ENCODE measurements around the gene TMEM9.
A peak's percentile ranks its signal among the peaks of the same experiment; 100 is the strongest.

Gene TMEM9

DNA sequence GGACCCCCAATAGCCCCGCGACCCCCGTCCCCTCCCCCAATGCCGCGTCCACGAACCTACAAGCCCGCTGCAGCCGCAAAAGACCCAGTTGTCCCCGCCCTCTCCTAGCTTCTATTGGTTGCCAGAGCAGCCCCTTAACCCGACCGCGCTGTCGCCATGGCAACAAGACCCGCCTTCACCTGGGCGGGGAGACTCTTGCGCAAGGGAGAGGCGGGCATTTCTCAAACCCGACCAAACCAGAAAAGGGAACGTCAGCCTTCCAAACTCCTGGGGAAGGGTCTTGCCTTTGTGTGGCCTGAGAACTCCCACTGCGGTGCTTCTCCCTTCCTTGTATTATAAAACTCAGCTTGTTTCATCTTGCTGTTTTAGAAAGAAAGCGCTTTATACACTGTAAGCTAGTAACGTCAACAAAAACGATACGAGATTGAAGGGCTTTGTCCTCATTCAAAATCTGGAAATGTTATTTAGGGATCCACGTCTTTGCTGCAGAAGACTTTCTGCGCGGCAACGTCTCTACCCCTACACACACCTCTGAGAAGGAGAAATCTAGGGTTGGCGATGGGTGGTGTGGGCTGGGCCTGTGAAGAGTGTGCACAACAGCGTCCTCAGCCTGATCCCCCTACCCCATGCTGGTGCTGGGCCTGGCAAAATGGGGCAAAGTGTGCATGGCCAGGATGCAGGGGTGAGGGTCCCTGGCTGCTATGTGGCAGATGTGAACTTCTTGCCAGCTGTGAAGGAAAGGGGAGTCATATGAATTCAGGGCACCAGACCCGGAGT is at the start of gene TMEM9:
Gene TMEM9, minus strand, starts transcription at position 86 of the 777 bp plus-strand sequence. CDS start 551 bp downstream, outside the sequence.
- peak; percentile 79 for DNase-seq

DNA sequence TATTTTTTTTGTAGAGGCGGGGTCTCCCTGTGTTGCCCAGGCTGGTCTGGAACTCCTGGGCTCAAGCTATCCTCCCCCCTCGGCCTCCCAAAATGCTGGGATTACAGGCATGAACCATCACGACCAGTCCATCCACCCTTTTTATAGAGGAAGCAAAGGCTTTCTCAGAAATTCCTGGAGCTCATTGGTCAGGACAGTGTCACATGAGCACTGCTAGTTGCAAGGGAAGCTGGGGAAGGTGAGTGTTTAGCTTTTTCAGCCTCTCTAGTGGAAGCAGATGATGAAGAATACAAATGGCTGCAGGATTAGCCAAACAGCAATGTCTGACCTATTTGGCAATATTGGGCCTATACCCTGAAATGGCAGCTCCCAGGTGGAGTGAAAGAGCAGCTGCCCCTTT is 44.3 kb upstream of the TMEM9 start:
- no peak for DNase-seq

DNA sequence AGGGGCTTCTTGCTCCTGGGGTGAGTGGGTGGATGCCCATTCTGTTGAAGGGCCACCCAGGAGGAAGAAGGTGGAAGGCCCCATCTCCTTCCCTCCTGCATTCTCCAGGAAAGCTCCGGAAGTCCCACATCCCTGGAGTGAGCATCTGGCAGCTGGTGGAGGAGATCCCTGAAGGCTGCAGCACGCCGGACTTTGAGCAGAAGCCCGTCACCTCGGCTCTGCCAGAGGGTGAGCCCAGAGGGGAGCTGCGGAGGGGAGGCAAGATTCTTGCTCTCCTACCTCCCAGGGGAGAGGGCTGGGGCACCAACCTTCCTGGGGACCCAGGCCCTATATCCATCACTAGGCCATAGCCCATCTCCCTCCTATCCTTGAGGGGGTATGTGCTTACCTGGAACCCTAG is 39.8 kb upstream of the TMEM9 start:
- DNase-seq = no peak

DNA sequence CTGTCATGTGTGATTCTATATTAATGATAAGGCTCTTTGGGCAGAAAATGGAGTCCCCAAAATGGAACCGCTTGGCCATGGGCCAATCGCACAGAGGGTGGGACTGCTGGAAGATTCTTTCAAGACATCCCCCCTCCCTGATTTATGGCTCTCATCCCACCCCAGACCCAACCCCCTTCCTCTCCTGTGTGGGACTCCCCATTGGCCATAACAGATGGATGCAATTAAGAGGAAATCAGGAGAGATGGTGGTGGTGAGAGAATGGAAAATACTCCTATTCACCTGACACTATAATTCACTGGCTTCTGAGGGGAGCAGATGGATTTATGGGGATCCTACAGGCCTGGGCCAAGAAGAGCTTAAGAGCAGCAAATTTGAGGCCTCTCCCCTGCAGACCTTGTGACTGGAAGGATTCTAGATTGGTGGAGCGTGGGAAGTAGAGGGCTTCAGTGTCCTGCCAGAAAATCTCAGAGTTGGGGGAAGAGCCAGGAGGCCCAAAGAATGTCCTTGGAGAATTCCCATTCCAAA is 38.1 kb upstream of the TMEM9 start:
- DNase-seq = no peak

DNA sequence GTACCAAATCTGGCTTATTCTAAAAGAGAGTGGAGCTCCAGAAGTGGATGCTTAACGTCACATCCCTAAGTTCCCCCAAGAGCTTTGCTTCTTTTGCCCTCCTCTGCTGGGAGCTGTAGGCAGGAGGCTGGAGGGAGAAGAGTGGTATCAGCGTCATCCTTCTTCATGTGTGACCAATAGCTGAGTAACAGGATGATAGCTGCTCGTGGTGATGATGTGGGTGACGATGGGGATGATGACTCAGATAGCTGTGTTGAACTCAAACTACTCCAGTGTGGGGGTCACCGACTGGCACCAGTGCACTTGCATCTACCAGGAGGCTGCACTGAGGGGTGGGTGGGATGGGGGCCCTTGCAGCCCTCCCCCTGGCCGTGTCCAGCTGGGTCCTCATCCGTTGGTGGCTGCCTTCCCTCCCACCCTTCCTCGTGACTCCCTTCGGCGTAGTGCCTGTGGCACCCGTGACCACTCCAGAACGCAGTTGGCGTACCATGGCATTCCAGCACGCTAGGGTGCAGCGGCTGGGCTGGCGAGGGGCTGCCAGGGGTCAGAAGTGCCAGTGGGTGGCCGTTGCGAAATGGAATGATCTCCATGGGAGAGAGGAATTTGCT is 37.5 kb upstream of the TMEM9 start:
- DNase-seq = peak; percentile 54

DNA sequence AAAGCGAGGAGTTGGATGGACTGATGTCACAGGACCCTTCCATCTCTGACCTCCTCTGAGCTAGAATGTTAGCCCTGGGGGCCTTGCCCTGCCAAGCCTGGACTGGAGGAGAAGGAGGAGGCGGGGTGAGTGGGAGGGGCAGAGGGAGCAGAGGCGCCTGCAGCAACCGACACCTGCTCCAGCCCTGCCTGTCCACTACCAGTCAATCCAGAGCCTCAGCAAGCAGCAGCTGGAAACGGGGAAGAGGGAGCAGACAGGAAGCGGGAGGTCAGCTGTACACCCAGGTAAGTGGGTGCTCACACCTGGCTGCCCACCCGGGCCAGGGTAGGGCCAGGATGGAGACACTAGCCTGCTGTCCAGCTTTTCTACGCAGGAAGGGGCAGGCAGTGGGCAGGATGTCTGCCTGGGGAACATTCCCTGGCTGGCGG is 36.4 kb upstream of the TMEM9 start, which contains the start of gene IGFN1:
Gene IGFN1, plus strand, starts transcription at position 201 of the 428 bp plus-strand sequence. CDS start 2,470 bp downstream, outside the sequence.
- no peak for DNase-seq

DNA sequence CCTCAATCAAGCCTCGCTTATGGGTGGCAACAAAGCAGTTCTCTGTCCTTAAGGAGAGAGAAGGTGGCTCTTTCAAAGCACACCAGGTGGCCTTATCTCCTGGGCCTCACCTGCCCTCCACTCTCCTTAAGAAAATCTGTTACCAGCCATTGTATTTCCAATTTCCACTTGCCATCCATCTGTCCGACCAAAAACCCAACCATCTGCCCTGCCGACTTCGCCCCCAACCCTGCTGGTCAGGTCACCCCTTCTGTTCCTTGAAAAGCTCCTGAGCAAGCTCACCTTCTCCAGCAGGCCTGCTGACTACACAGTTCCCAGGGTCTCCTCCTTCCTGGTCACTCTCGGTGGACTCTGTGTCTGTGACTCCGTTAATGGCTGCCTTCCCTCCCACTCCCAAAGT is 35.7 kb upstream of the TMEM9 start:
- DNase-seq = no peak

DNA sequence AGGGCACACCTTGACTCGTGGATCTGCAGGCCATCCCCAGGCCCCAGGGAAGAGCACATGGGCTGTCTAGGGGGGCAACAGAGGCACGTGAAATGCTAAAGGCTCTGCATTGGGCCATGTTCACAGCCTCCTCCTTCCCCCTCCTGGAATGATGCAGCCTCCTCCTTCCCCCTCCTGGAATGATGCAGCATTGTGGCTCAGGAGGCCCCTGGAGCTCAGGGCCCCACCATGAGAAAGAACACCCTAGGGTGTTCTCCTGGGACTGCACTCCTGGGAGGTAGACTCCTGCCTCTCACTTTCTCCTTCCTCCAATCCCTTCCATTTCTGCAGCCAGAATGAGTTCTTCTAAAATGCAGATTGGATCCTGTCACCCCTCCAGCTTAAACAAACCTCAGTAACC is 34.8 kb upstream of the TMEM9 start:
- DNase-seq = no peak

DNA sequence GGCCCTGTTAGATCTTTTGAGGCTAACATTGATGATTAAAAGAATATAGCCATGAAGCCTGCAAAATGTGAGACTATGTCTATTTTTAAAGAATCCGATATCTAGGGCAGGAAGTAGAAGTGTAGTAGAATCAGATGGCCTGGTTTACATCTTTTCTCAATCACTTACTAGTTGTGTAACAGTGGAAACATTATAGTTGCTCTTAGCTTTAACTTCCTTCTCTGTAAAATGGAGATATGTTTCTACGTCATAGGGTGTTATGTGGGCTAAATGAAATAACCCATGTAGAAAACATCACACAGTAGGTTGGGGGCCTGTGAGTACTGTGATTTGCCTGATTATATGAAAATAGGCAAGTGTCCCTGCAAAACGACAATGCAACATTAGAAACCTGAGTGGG is 31.9 kb upstream of the TMEM9 start:
- DNase-seq = no peak

DNA sequence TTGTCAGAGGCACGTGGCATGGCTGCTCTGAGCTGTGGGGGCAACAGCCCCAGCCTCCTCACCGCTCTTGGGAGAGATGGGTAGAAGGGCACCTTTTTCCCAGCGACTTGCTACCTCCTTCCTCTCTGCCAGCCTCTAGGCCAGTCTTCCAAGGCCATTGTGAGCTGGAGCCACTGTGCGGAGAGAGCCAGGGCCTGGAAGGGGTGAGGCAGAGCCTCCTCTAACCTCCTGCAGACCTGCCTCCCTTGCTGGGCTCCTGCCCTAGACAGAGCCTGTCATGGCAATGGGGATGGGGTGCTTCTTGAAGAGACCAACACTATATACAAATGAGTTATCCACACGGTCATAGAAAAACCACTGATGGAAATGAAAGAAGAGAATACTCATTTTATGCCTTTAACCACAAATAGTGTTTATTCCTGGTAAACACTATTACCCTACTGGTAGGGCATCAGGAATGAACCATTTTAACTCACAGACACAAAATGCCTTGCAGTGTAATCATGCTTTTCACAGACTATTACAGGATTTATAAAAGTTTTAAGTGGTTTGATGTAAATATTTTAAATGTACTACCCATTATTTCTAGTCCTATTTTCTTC is 31.4 kb upstream of the TMEM9 start:
- DNase-seq = no peak

DNA sequence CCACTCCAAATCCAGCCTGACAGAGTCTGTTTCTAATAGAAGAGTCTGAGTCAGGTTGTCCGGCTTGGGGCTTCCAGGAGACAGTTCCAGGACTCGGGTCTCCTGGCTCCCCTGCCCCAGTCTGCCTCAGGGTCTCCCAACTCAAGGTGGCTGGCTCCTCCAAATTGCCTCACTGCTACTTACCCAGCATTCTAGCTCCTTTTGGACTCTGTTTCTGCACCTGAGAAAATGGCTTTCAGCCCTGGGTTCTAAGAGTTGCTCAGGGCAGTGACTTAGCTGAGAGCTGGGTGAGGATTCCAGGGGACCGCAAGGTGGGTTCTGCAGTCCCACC is 30.8 kb upstream of the TMEM9 start:
- no peak for DNase-seq

DNA sequence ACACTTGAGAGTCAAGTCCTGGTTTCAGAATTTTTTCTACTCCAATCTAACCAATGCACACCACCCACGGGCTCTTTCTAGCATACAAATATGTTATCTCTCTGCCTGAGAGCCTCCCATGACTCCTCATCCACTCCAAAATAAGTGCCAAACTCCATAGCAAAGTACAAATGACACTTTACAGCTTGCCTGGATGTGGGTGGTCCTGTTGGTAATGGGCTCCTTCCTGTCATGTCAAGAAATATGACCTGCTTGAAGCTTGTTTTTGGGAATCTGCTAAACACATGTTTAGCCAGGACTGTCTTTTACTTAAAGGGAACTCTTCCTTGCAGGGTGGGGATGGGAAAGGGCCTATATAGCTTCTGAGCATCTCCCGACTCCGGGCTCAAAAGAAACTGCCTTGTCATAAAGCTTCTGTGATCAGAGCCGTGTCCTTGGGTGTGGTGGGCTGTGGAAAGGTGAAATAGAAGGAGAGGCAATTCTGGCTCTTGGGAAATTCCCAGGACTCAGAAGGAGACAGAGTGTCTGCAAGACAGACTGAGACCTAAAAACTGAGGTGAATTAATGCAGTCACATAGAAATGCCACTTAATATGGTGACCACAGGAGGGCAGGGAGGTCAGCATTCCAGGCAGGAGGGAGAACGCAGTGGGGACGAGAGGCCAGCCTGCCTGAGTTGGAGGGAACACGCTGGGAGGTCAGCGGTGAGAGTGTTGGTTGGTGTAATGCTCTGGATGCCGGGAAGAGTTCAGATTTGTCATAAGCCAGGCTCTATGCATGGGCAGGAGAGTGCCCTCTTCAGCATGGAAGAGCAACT is 30.2 kb upstream of the TMEM9 start:
- DNase-seq = no peak

DNA sequence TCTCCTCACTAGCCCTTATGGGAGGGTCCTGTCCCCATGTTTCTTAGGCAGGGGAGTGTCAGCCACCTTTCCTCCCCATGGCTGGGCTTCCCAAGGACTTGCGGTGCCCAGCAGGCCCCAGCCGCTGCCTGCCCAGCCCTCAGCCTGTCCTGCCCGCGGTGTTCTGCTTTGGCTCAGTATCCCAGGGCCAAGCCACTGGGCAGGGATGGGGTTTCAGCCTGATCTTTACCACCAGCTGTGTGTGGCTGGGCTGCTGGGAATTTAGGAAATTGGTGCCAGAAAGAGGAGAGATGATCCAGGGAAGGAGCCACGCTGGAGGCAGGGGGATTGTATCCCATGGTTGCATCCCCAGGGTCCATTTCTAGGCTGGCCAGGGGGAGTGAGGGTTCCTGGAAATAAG is 29.5 kb upstream of the TMEM9 start:
- no peak for DNase-seq

DNA sequence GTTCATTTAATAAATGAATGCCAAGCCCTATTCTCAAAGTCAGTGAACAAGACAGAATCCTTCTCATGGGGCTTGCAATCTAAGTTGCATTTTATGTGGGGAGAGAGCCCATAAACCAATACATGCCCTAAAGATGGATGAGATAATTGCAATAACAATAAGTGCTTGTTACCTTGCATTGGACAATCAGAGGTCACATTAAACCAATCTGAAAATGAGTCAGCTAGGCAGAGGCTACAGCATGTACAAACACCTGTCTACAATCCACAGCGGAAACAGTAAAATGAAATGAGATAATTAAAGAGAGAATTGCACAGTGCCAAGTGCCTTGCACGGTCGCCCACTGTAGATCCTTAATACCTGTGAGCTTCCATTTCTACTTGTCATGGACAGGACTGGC is 28.9 kb upstream of the TMEM9 start:
- DNase-seq = no peak

DNA sequence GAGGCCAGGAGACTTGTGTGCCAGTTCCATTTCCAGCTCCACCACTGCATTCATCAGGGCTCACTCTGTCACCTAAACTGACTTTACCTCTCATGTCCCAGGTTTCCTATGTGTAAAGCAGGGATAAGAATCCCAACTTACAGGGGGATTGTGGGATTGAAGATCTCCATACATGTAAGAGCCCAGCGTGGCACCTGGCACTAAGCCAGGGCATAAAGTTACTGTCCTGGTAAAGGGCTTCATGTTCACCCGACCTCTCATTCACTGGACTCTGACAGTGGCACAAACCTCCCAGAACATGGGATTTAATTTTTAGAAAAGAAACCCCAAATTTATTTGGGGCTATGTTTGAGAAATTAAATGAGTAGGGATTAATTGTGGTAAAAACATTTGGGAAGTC is 27.5 kb upstream of the TMEM9 start:
- no peak for DNase-seq

DNA sequence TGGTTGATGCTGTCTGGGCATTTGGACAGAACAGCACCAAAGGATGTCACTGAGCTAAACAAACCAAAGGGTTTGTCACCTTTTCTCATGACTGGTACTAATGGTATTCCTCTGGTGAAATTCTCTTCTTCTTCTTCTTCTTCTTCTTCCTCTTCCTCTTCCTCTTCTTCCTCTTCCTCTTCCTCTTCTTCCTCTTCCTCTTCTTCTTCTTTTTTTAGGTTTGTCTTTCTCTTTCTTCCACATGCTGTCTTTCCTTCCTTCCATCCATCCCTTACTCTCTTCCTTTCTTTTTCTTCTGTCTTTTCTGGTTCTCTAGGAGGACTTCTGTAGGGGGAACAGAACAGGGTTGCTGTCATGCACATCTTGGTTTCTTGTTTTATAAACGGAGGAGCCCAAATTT is 27.0 kb upstream of the TMEM9 start:
- DNase-seq = no peak

DNA sequence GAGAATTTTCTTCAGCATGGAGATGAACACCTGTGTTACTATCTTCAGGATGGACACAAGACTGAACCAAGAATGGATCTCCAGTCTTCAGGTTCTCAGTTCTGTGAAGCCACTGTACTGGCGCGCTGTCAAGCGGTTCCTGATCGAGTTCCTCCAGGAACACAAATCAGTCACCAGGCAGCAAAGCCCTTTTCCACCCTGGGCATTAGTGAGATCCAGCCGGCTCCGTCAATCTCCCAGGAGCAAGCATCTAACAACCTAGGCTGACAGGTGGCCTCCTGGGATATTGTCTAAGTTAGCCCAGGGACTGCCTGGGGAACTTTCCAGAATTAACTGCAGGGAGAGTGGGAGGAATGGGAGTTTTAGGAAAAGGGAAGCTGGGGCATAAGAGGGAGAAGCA is 26.6 kb upstream of the TMEM9 start:
- DNase-seq = no peak

DNA sequence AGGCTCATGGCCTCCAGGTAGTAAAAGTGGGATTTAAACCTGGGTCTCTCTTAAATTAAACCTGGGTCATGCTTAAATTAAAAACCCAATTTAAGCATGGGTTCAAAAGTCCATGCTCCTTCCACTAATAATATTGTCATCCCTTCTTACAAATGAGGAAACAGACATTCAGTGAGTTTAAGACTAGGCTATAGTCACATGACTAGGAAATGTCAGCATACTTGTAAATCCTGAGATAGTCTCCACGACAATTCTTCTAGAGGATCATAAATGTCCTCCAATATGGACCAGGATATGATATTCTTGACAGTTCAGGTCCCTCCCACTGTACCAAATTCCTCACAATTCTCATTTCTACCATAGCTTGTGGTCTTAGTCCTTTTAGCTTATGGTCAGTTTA is 25.9 kb upstream of the TMEM9 start:
- no peak for DNase-seq

DNA sequence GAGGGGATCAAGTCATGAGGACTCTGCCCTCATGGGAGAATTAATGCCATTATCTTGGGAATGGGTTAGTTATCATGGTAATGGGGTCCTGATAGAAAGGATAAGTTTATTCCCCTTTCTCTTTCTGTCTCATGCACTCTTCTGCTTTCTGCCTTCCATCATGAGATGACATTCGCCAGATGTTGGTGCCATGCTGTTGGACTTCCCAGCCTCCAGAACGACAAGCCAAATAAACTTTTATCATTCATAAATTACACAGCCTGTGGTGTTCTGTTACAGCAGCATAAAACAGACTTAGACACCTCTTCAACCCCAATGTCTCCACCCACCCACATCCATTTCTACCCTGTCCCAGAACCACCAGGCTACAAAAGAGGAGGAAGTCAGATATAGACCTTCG is 24.4 kb upstream of the TMEM9 start:
- no peak for DNase-seq

DNA sequence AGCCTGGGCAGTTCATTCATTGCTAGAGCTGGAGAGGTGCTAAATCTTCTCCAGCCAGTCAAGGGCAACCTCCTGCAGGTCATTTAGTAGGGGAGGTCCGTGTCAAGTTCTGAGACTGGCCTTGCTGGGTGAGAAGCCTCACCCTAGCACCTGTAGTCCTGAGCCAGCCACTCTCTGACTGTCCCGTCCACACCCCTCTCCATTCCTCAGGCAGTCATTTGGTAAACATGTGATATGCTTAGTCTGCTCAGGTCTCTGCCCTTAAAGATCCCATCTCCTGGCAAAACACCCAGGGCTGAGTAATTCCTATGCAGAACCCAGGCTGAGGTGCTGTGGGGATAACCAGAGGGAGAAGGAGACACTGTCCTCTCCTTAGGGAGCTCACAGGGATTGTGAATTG is 22.7 kb upstream of the TMEM9 start:
- no peak for DNase-seq

DNA sequence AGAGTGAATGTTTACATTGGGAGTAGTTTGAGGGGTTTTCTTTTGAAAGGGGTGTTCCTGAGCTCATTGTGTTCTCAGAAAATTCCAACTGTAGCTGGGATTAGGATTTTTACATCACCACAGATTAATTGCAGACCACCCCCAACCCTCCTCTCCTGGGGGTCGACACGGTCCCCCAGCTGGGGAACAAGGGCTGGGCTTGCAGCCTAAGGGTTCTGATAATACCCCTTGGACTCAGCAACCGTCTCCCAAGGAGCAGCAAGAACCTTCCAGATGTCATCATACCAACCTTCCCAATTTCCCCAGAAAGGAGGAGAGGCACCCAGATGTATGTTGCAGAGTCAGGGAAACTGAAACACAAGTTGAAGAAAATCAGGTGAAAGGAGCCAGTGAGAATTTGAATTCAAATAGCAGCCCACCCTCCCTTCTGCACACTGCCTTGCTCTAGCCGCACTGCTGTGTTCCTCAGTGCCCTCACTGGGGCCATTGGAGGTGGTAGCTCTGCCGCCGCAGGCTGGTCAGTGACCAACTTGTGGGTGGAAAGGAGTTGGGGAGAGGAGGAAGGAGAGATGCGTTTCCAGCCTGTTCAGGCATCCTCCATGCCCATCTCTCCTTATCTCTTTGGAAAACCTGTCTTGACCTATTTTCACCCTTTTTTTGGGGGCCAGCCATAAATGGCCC is 21.7 kb upstream of the TMEM9 start:
- no peak for DNase-seq

DNA sequence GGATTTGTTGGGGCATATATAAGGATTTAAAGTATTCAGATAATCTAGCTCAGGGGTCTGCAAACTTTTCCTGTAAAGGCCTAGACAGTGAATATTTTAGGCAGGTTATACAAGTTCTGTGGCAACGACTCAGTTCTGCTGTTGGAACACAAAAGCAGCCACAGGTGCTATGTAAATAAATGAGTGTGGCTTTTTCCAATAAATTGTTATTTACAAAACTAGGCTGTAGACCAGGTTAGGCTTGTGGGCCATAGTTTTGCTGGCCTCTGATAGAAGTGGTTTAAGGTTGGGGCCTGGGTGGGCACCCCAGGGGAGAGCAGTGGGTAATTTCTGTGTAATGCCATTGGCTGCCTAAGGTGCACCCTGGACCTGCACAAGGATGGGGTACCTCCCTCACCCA is 19.5 kb upstream of the TMEM9 start:
- DNase-seq = no peak
